Measurements from ENCODE around the gene CST7. TPM values are rescaled to one million over a fixed set of nuclear protein-coding genes. Genes with fewer than 3 reads are reported as not detected.
"Not testable (repeated sequence)": the region's sequence is repeated elsewhere in the genome, so short reads cannot be mapped to it uniquely, and the experiment has no call there.

Gene CST7
- total RNA-seq, 2 donors from 2014 or later = 2.7 to 3.2 TPM

- H3K9me3 ChIP-seq = no peaks in the 10 kb centered on the region
- peaks cover 0 to 44% of the 10 kb centered on the region in 2 donors for H3K4me1 ChIP-seq
- TF ChIP-seq CTCF (IDR thresholded peaks at IDR 0.05) = no peak
- peak; percentile 58 for DNase-seq (ENCODE audit: low spot score)
- H3K27ac ChIP-seq = peak overlapping the region; percentile 75 to 95
- H3K4me3 ChIP-seq = no peak overlapping the region
- H3K36me3 ChIP-seq = no peaks in the 10 kb centered on the region
- no peaks in the 10 kb centered on the region for H3K27me3 ChIP-seq
Measured at GRCh38 chr20:24998631-24999445, 49.8 kb downstream of the CST7 start.

DNA sequence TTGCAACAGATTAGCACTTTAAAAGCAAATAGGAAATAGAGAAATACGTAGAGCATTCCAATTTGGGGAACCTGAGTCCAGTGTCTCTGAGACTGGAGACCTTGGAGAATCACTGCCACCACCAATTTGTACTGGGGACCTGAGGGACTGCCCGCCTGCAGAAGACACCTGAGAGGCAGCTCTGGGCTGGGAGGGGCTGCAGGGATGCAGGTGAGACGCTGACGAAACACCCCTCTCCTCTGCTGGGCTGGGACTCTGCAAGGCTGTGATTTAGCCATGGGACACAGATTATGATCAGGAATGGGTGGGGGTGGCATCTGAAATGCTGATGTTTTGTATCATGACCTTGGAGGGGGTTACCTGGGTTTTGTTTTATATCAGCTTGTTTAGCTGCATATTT, 50.5 kb downstream of the CST7 start:
- no peaks in the 10 kb centered on the region for H3K27me3 ChIP-seq
- H3K4me1 ChIP-seq = peaks cover 0 to 40% of the 10 kb centered on the region in 2 donors
- H3K9me3 ChIP-seq = no peaks in the 10 kb centered on the region
- DNase-seq (ENCODE audit: low spot score) = peak; percentile 49
- H3K27ac ChIP-seq = peak overlapping the region; percentile 75 to 95
- no peak for TF ChIP-seq CTCF (IDR thresholded peaks at IDR 0.05)
- H3K36me3 ChIP-seq = no peaks in the 10 kb centered on the region
- H3K4me3 ChIP-seq = no peak overlapping the region

DNA sequence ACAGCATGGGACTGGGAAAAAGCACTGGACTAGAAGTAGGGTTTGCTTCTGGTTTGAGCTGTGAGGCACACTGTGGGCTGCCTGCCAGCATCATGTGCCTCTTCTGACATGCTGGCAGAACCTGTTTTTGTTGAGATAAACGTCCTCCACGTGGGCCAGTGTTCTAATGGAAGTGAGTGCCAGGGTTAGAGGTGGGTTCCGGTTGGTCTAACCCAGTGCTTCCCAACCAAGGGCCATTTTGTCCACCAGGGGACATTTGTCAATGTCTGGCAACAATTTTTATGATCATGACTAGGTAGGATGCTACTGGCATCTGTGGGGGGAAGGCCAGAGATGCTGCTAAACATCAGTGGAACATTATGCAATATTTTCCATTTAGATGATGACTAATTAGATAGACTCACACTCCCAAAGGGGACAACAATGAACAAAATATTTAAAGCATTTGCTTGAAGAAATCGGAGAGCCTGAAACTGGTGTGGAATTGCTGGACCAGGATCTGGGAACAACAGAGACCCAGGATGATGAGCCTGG, 51.3 kb downstream of the CST7 start:
- Histone ChIP-seq H3K4me3 (no peak overlapping the region), H3K9me3 (no peaks in the 10 kb centered on the region), H3K4me1 (peaks cover 0 to 38% of the 10 kb centered on the region in 2 donors), H3K36me3 (no peaks in the 10 kb centered on the region), H3K27ac (peak overlapping the region; percentile 75 to 95), H3K27me3 (no peaks in the 10 kb centered on the region)
- TF ChIP-seq CTCF (IDR thresholded peaks at IDR 0.05) = peak in 1 of 2 donors; percentile 33
- DNase-seq (ENCODE audit: low spot score) = peak; percentile 78

DNA sequence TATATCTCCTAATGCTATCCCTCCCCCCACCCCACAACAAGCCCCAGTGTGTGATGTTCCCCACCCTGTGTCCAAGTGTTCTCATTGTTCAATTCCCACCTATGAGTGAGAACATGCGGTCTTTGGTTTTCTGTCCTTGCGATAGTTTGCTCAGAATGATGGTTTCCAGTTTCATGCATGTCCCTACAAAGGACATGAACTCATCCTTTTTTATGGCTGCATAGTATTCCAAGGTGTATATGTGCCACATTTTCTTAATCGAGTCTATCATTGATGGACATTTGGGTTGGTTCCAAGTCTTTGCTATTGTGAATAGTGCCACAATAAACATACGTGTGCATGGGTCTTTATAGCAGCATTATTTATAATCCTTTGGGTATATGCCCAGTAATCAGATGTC, 52.3 kb downstream of the CST7 start:
- H3K36me3 ChIP-seq; DNase-seq (ENCODE audit: low spot score); H3K27me3 ChIP-seq; H3K9me3 ChIP-seq; H3K4me3 ChIP-seq: not testable (repeated sequence)
- Histone ChIP-seq H3K27ac (peak overlapping the region in 1 of 2 donors; percentile 95), H3K4me1 (peaks cover 0 to 39% of the 10 kb centered on the region in 2 donors)

GRCh38 chr20:25003002-25003401, 53.9 kb downstream of the CST7 start:
- no peak for DNase-seq (ENCODE audit: low spot score)
- peaks cover 0 to 39% of the 10 kb centered on the region in 2 donors for H3K4me1 ChIP-seq
- no peaks in the 10 kb centered on the region for H3K9me3 ChIP-seq
- no peak overlapping the region for H3K4me3 ChIP-seq
- no peaks in the 10 kb centered on the region for H3K27me3 ChIP-seq
- peak overlapping the region in 1 of 2 donors; percentile 7 for H3K27ac ChIP-seq
- TF ChIP-seq CTCF (IDR thresholded peaks at IDR 0.05) = no peak
- peaks cover 17% of the 10 kb centered on the region for H3K36me3 ChIP-seq

DNA sequence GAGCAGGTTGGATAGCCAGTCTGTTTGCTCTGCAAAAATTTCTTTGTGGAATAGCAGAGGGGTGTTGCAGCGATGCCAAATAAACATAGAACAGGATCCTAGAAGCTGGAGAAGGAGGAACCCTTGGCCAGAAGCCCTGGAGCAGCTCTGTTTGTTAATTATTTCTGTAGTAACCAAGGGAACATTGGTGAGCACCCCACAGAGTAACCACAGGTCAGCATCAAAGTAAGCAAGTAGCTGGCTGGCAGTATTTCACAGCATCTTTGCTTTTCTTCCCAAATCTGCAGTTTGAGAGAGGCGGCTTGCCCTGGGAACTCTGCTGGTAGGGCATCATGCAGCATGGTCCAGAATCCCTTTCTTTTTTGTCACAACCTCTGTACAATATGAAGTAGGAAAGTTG, 56.2 kb downstream of the CST7 start:
- Histone ChIP-seq H3K36me3 (peaks cover 34% of the 10 kb centered on the region), H3K9me3 (no peaks in the 10 kb centered on the region), H3K27ac (peak overlapping the region; percentile 22 to 60), H3K4me1 (peaks cover 0 to 29% of the 10 kb centered on the region in 2 donors), H3K4me3 (no peak overlapping the region), H3K27me3 (no peaks in the 10 kb centered on the region)
- no peak for TF ChIP-seq CTCF (IDR thresholded peaks at IDR 0.05)
- no peak for DNase-seq (ENCODE audit: low spot score)

Measured in right atrium auricular region (tissue), 2 donors.